K562 (cell line): ENCODE results near the gene CYSTM1.

ENCODE experiments used
- CBX2 ChIP-seq: fragments of 200-600 bp; sonication (generic); IDR thresholded peaks from one replicate; pipeline ENCODE4 v1.6.1; 2012; ENCODE audit warnings: mild to moderate bottlenecking, low read length, inconsistent platforms; ENCODE audit not compliant: insufficient read depth, poor library complexity, severe bottlenecking
- ZNF512 ChIP-seq: IDR thresholded peaks from 2 replicates; pipeline ENCODE4 v1.6.1; 2016; ENCODE audit warnings: missing genetic modification characterization, missing compliant biosample characterization

GRCh38 chr5:140192715-140193430 lies 17.9 kb downstream of the CYSTM1 start:
- no peak for TF ChIP-seq ZNF512 (tag)
- TF ChIP-seq CBX2: no peak
